Measurements from ENCODE around the gene C14orf119. TPM values are rescaled to one million over a fixed set of nuclear protein-coding genes. Genes with fewer than 3 reads are reported as not detected.

The C14orf119 gene
- total and polyA plus RNA-seq, 9 of the 15 experiments (the other 6 are each of a cell fraction or from before 2014, with no cell fraction given) = 36.7 to 251 (median 51.8) TPM

- ATAC-seq (no peak), FAIRE-seq (no peak), DNase-seq (ENCODE audit: extremely low read depth in 1 of 4, low spot score in 3 of 4) (no peak)
- BruUV-seq (replicated peaks) = no TSS peak
- Histone ChIP-seq H3K4me3 (no peak overlapping the region), H3K36me3 (ENCODE audit: control insufficient read depth, insufficient read depth, low read length) (peaks cover 89% of the 10 kb centered on the region), H3K9ac (ENCODE audit: insufficient read depth in 1 of 2, low read depth in 2 of 2, low read length in 2 of 2) (peak overlapping the region in 1 of 2 experiments; percentile 57; a peak in 1 of 4 replicates), H3K4me1 (replicated peaks in 1 of 2; ENCODE audit: control insufficient read depth in 2 of 2, insufficient read depth in 2 of 2, low read length in 2 of 2) (peaks cover 0 to 11% of the 10 kb centered on the region in 2 experiments; a peak in 3 of 5 replicates), H3K9me1 (ENCODE audit: control insufficient read depth, insufficient read depth, low read length) (no peaks in the 10 kb centered on the region), H3K79me2 (ENCODE audit: control insufficient read depth, insufficient read depth, low read length) (peaks cover 49% of the 10 kb centered on the region), H3K27ac (ENCODE audit: extremely low read depth, low read depth, low read length) (no peak overlapping the region), H4K20me1 (replicated peaks; ENCODE audit: control insufficient read depth, insufficient read depth, low read length) (peaks cover 12% of the 10 kb centered on the region), H3K9me3 (replicated peaks; ENCODE audit: control insufficient read depth, insufficient read depth, low read depth, low read length) (no peaks in the 10 kb centered on the region), H3K27me3 (ENCODE audit: control insufficient read depth in 2 of 2, insufficient read depth in 2 of 2, low read length in 2 of 2) (no peaks in the 10 kb centered on the region), H3K4me2 (ENCODE audit: insufficient read depth, low read length) (no peak overlapping the region), H2AFZ (ENCODE audit: low read depth, low read length) (no peak overlapping the region)
- CTCF ChIA-PET (ENCODE audit: low intra/inter-chr PET ratio) = no interaction called here
- POLR2A ChIA-PET = interaction anchor here (0.6 to 2.3 kb wide), 7 partner anchors 8 to 71 kb away, joined by 3 to 12 read pairs (median 3); no protein-coding TSS in a partner anchor
- 87% methylated on average over 12 of the region's 12 CpGs for WGBS (ENCODE audit: insufficient coverage, low coverage, missing lambda C conversion rate)
- intact Hi-C loops (cut with micrococcal nuclease) (no loop called here), in situ Hi-C loops (cut with MboI) (no loop called here)
- TF ChIP-seq USF1 (CRISPR knock-in tag; IDR thresholded peaks at IDR 0.05) = no peak
- no peak for TF ChIP-seq BMI1 (IDR thresholded peaks at IDR 0.05; ENCODE audit: low read length)
- TF ChIP-seq ZNF507 (tag; conservative IDR thresholded peaks at IDR 0.05) = no peak
- no peak for TF ChIP-seq ZNF518B (CRISPR knock-in tag; IDR thresholded peaks at IDR 0.05)
- TF ChIP-seq C11orf30 (IDR thresholded peaks at IDR 0.05; ENCODE audit: low read depth) = 0 out of 2 replicates have a peak, but pooled peaks have one; percentile 4
- no peak for TF ChIP-seq KAT7 (CRISPR knock-in tag; IDR thresholded peaks at IDR 0.05; ENCODE audit: borderline replicate concordance)
- TF ChIP-seq MITF (IDR thresholded peaks at IDR 0.05) = no peak
- TF ChIP-seq RNF219 (CRISPR knock-in tag; IDR thresholded peaks at IDR 0.05) = no peak
- TF ChIP-seq ZNF316 (IDR thresholded peaks at IDR 0.05) = peak; percentile 55; the same call in 1 of the 2 replicates
These were observed 5.6 kb upstream of the C14orf119 start for GRCh38 chr14:23089498-23090253.

All from K562 (cell line).